GM10266 (cell line): ENCODE data around the gene NGLY1.

Experiments used
- DNase-seq: peaks from one replicate; pipeline ENCODE4 v3.0.0; 2012; ENCODE audit errors: extremely low spot score
- CTCF ChIP-seq: IDR thresholded peaks from 2 replicates; pipeline ENCODE4 v1.5.1; 2012; ENCODE audit warnings: mild to moderate bottlenecking, low read depth; ENCODE audit not compliant: control insufficient read depth, insufficient read depth; ENCODE audit errors: missing control alignments

NGLY1 gene

GRCh38 chr3:25803833-25804232, 20.6 kb upstream of the NGLY1 start:
- no peak for DNase-seq
- TF ChIP-seq CTCF, result no peak

- DNase-seq, result no peak
- no peak for TF ChIP-seq CTCF
These were observed 18.5 kb upstream of the NGLY1 start for GRCh38 chr3:25801786-25802185.

GRCh38 chr3:25789596-25790556, 6.6 kb upstream of the NGLY1 start, which contains the start of gene OXSM:
TSS of gene OXSM (plus strand) at chr3:25790090. CDS start at chr3:25791021, 931 bp downstream.
- TF ChIP-seq CTCF, result no peak
- DNase-seq, result peak; percentile 85

GRCh38 chr3:25789209-25789595, 6.0 kb upstream of the NGLY1 start:
- no peak for DNase-seq
- TF ChIP-seq CTCF, result no peak

GRCh38 chr3:25787689-25788088, 4.4 kb upstream of the NGLY1 start:
- no peak for DNase-seq
- no peak for TF ChIP-seq CTCF

GRCh38 chr3:25785826-25786225, 2.6 kb upstream of the NGLY1 start:
- no peak for DNase-seq

More at GRCh38 chr3:25785826-25786225, 2.6 kb upstream of the NGLY1 start:
- TF ChIP-seq CTCF, result no peak
